Measurements from ENCODE around the gene ALX4. TPM values are rescaled to one million over a fixed set of nuclear protein-coding genes. Genes with fewer than 3 reads are reported as not detected.

ALX4 gene
- polyA plus RNA-seq, 3 donors: not detected

- TF ChIP-seq CTCF (IDR thresholded peaks at IDR 0.05): no peak
- H3K27me3 ChIP-seq (ENCODE audit: control insufficient read depth in 2 of 2, insufficient read depth in 2 of 2, low read length in 2 of 2): no peaks in the 10 kb centered on the region
- H3K4me3 ChIP-seq (replicated peaks in 1 of 3; ENCODE audit: low read depth in 2 of 3, low read length in 3 of 3): no peak overlapping the region
- no peak overlapping the region for H3K9ac ChIP-seq (ENCODE audit: insufficient read depth, low read length, poor library complexity, severe bottlenecking)
- Mint-ChIP-seq H3K4me1 (no peaks in the 10 kb centered on the region), H3K36me3 (no peaks in the 10 kb centered on the region), H3K27ac (no peak overlapping the region), H3K4me3 (no peak overlapping the region), H3K27me3 (ENCODE audit: low read depth in 3 of 3) (peaks cover 0 to 2% (median 1%) of the 10 kb centered on the region in 3 donors), H3K9me3 (peaks cover 2 to 9% (median 3%) of the 10 kb centered on the region in 7 donors)
- H3K4me1 ChIP-seq (ENCODE audit: control insufficient read depth in 1 of 2, insufficient read depth in 2 of 2, low read length in 2 of 2): no peaks in the 10 kb centered on the region
- H4K20me1 ChIP-seq (ENCODE audit: insufficient read depth, low read length): no peaks in the 10 kb centered on the region
- no peaks in the 10 kb centered on the region for H3K9me3 ChIP-seq (replicated peaks in 1 of 2; ENCODE audit: control insufficient read depth in 1 of 2, insufficient read depth in 1 of 2, low read length in 2 of 2)
- no peak for DNase-seq
- no peak overlapping the region for H3K27ac ChIP-seq (ENCODE audit: low read depth in 1 of 2, low read length in 2 of 2)
- H3K36me3 ChIP-seq (replicated peaks in 1 of 2; ENCODE audit: control insufficient read depth in 1 of 2, insufficient read depth in 2 of 2, low read length in 2 of 2): no peaks in the 10 kb centered on the region
- H2AFZ ChIP-seq (ENCODE audit: insufficient read depth, low read depth, low read length, poor library complexity, severe bottlenecking): no peak overlapping the region
- no peak overlapping the region for H3K4me2 ChIP-seq (replicated peaks; ENCODE audit: extremely low read depth, low read length, poor library complexity, severe bottlenecking)
- intact Hi-C loops (cut with micrococcal nuclease): no loop called here
- H3K79me2 ChIP-seq (ENCODE audit: insufficient read depth, low read length): no peaks in the 10 kb centered on the region
- 96% methylated on average over 4 of the region's 5 CpGs for WGBS (ENCODE audit: insufficient coverage)
Observed at GRCh38 chr11:44258190-44258489, 51.8 kb downstream of the ALX4 start.

GRCh38 chr11:44257338-44258189 lies 52.4 kb downstream of the ALX4 start:
- Histone ChIP-seq H3K4me2 (replicated peaks; ENCODE audit: extremely low read depth, low read length, poor library complexity, severe bottlenecking) (no peak overlapping the region), H3K4me3 (replicated peaks in 1 of 3; ENCODE audit: low read depth in 2 of 3, low read length in 3 of 3) (no peak overlapping the region), H3K9ac (ENCODE audit: insufficient read depth, low read length, poor library complexity, severe bottlenecking) (no peak overlapping the region), H2AFZ (ENCODE audit: insufficient read depth, low read depth, low read length, poor library complexity, severe bottlenecking) (no peak overlapping the region), H4K20me1 (ENCODE audit: insufficient read depth, low read length) (no peaks in the 10 kb centered on the region), H3K27me3 (ENCODE audit: control insufficient read depth in 2 of 2, insufficient read depth in 2 of 2, low read length in 2 of 2) (no peaks in the 10 kb centered on the region), H3K79me2 (ENCODE audit: insufficient read depth, low read length) (no peaks in the 10 kb centered on the region), H3K4me1 (ENCODE audit: control insufficient read depth in 1 of 2, insufficient read depth in 2 of 2, low read length in 2 of 2) (no peaks in the 10 kb centered on the region), H3K27ac (ENCODE audit: low read depth in 1 of 2, low read length in 2 of 2) (no peak overlapping the region), H3K36me3 (replicated peaks in 1 of 2; ENCODE audit: control insufficient read depth in 1 of 2, insufficient read depth in 2 of 2, low read length in 2 of 2) (no peaks in the 10 kb centered on the region), H3K9me3 (replicated peaks in 1 of 2; ENCODE audit: control insufficient read depth in 1 of 2, insufficient read depth in 1 of 2, low read length in 2 of 2) (peaks cover 0 to 5% of the 10 kb centered on the region in 2 donors)
- no peak for TF ChIP-seq CTCF (IDR thresholded peaks at IDR 0.05)
- WGBS (ENCODE audit: insufficient coverage): 93% methylated on average over 3 of the region's 8 CpGs
- peaks cover 0 to 2% (median 1%) of the 10 kb centered on the region in 3 donors for H3K27me3 Mint-ChIP-seq (ENCODE audit: low read depth in 3 of 3)
- H3K4me3 Mint-ChIP-seq: no peak overlapping the region
- peaks cover 8 to 15% (median 9%) of the 10 kb centered on the region in 7 donors for H3K9me3 Mint-ChIP-seq
- no peak for DNase-seq
- H3K27ac Mint-ChIP-seq: no peak overlapping the region
- H3K36me3 Mint-ChIP-seq: peaks cover 0 to 4% of the 10 kb centered on the region in 2 donors
- intact Hi-C loops (cut with micrococcal nuclease): no loop called here
- no peaks in the 10 kb centered on the region for H3K4me1 Mint-ChIP-seq

Measured in CD14-positive monocyte (primary cell).